Measurements from ENCODE around the gene C5.
A peak's percentile ranks its signal among the peaks of the same experiment; 100 is the strongest.

DNA sequence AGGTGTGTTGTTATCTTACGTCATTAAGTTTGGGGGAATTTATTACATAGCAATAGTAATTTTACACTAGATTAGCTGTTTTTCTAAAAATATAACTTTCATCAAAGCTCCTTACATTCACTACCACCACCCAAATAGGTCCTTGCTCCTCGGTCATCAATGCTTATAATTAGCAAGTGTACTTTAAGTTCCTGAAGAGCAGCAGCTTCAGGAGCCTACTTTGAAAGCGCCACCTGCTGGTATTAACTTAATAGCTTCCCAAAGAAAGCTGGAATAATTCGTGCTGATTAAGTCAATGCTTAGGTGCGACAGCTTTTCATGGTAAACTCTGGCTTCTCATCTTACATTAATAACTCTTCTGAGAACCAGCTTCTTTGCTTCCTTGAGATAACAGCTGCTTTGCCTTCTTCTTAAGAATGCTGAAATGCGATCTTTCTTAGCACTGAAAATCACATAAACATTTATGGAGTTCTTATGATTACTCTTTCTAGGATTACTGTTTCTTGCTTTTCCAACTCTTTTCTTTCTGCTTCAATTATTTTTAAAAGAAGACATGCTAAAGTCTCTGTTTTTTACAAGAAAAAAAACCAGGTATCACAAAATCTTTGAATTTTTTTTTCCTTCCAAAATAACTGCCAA, 10.0 kb upstream of the C5 start:
- TF ChIP-seq, protein P1, sequence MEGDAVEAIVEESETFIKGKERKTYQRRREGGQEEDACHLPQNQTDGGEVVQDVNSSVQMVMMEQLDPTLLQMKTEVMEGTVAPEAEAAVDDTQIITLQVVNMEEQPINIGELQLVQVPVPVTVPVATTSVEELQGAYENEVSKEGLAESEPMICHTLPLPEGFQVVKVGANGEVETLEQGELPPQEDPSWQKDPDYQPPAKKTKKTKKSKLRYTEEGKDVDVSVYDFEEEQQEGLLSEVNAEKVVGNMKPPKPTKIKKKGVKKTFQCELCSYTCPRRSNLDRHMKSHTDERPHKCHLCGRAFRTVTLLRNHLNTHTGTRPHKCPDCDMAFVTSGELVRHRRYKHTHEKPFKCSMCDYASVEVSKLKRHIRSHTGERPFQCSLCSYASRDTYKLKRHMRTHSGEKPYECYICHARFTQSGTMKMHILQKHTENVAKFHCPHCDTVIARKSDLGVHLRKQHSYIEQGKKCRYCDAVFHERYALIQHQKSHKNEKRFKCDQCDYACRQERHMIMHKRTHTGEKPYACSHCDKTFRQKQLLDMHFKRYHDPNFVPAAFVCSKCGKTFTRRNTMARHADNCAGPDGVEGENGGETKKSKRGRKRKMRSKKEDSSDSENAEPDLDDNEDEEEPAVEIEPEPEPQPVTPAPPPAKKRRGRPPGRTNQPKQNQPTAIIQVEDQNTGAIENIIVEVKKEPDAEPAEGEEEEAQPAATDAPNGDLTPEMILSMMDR (IDR thresholded peaks at IDR 0.05) = peak; percentile 68 to 71 (median 69)
- TF ChIP-seq POLR2A (IDR thresholded peaks at IDR 0.05) = no peak
- TF ChIP-seq EP300 (IDR thresholded peaks at IDR 0.05) = no peak
